Neural cell (in vitro differentiated cells): ENCODE results near the gene ARL8A.

ENCODE experiments used
- CTCF ChIP-seq: fragments of 450-650 bp; IDR thresholded peaks from 2 replicates; pipeline ENCODE4 v1.5.1; 2014; ENCODE audit warnings: antibody characterized with exemption, mild to moderate bottlenecking, moderate library complexity; ENCODE audit not compliant: poor library complexity, severe bottlenecking
- EP300 ChIP-seq: fragments of 450-650 bp; conservative IDR thresholded peaks from 2 replicates; pipeline ENCODE4 v1.6.1; 2014; ENCODE audit warnings: antibody characterized with exemption, mild to moderate bottlenecking, moderate library complexity; ENCODE audit not compliant: poor library complexity, severe bottlenecking
- POLR2AphosphoS5 ChIP-seq: IDR thresholded peaks from 2 replicates; pipeline ENCODE4 v1.6.1; 2012
- REST ChIP-seq: IDR thresholded peaks from 2 replicates; pipeline ENCODE4 v1.6.1; 2012; ENCODE audit warnings: borderline replicate concordance
- SMC3 ChIP-seq: fragments of 450-650 bp; conservative IDR thresholded peaks from 2 replicates; pipeline ENCODE4 v1.6.1; 2014; ENCODE audit warnings: antibody characterized with exemption, mild to moderate bottlenecking, moderate library complexity; ENCODE audit not compliant: poor library complexity

- TF ChIP-seq CTCF (no peak), SMC3 (no peak), EP300 (no peak), REST (no peak), POLR2AphosphoS5 (no peak)
These were observed 3.9 kb upstream of the ARL8A start for GRCh38 chr1:202148391-202148790.
